NCI-H345 treated with DMSO at 0.1 percent for 48 hours (cell line): ENCODE data around the gene TAGLN2.
A peak's percentile ranks its signal among the peaks of the same experiment; 100 is the strongest.

ENCODE experiments used
- DNase-seq: peaks from one replicate; lab custom pipeline; 2025; ENCODE audit not compliant: unreplicated experiment; lab: John Stamatoyannopoulos, UW

TAGLN2 gene

GRCh38 chr1:159924791-159925718 is at the start of gene TAGLN2:
TSS of gene TAGLN2 (minus strand) at chr1:159925507. CDS start at chr1:159920509, 4,998 bp downstream.
- no peak for DNase-seq

GRCh38 chr1:159974350-159974965 is 49.2 kb upstream of the TAGLN2 start:
- DNase-seq: no peak

- DNase-seq: no peak
These were observed 48.1 kb upstream of the TAGLN2 start for GRCh38 chr1:159973350-159973940.

- DNase-seq: no peak
These were observed 47.3 kb upstream of the TAGLN2 start for GRCh38 chr1:159972443-159973205.

DNA sequence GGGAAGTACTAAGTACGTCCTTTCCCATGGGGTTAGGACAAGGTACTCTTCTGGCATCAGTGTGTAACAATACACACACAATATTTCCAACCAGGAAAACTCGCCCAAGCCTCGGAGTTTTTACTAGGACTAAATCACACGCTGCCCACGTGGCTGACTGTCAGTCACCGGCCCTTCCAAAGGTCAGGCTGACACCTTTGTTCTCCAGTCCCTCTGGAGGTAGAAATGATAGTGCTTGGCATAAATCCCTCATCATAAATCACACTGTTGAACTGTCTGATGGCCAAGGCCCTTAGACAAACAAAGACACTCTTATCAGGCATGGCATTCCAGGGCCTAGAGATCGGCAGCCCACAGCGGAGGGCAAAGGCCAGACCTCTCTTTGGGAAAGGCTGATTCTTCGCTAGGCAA is 45.6 kb upstream of the TAGLN2 start:
- DNase-seq: no peak

DNA sequence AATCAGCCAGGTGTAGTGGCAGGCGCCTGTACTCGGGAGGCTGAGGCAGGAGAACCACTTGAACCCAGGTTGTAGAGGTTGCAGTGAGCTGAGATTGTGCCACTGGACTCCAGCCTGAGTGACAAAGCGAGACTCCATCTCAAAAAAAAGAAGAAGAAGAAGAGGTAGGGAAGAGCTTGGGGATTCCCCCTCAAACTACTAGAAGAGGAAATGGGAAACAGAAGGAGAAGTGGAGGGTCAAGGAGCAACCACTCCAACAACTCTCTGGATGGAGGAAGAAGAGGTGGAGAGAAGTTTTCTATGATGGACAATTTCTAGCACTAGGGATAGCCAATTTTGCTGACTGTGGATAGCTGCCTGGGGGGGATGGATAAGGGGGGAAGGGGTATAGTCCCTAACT is 43.6 kb upstream of the TAGLN2 start:
- DNase-seq: no peak

DNA sequence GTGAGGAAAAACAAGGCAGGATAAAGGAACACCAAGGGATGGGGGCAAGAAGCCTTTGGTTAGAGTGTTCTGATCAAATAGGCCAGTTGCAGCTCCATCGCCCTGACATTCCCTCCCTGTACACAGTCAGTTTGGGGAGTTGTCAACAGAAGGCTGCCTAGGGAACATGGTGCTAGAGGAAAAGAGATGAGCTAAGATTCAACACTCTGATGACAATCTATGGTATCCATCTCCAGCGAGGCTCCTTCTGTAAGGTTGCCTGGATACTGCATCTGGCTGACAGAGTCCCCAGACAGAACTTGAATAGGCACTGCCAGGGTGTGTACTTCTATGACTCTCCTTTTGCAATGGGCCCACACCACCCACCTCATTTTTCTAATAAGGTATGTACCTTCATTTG is 40.0 kb upstream of the TAGLN2 start:
- DNase-seq: no peak

DNA sequence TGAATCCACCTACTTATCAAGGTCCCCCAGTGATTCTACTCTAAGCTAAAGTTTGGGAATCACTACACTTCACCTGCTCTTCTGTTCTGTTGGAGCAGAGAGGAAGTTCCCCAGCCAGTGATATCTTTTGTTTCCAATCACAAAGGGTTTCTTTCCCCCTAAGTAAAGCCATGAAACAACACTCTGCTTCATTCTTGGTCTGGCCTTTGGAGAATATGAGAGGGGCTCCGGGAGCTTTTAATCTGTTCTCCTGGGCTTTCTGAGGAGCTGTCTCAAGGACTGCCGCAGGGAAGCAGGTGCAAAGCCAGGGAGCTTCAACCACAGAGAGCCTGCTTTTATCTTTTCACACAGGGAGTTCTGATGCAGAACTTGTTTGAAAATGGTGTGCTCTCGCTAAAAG is 38.8 kb upstream of the TAGLN2 start:
- no peak for DNase-seq

DNA sequence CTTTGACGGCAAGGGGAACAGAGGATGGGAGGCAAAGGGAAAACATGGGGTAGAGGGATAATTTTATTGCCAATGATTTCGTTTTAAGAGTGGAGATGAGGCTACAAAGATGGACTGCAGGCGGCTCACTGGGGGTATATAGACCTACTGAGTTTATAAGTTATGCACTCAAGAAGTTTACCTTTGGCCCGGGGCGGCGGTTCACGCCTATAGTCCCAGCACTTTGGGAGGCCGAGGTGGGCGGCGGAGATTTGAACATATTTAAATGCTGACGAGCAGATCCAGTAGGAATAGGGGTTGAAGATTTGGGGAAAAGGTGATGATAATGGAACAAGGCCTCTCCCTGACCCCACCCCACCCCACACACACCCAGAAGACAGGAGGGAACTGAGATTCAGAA is 36.9 kb upstream of the TAGLN2 start:
- no peak for DNase-seq

DNA sequence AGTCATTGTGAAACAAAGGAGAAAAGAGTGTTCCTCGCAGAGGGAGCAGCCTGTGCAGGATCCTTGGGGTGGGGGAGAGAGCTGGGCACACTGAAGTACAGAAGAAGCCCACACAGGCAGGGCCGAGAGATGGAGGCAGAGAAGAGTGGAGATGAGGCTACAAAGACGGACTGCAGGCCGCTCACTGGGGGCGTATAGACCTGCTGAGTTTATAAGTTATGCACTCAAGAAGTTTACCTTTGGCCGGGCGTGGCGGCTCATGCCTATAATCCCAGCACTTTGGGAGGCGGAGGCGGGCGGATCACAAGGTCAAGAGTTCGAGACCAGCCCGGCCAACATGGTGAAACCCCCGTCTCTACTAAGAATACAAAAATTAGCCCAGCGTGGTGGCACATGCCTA is 36.3 kb upstream of the TAGLN2 start:
- no peak for DNase-seq

DNA sequence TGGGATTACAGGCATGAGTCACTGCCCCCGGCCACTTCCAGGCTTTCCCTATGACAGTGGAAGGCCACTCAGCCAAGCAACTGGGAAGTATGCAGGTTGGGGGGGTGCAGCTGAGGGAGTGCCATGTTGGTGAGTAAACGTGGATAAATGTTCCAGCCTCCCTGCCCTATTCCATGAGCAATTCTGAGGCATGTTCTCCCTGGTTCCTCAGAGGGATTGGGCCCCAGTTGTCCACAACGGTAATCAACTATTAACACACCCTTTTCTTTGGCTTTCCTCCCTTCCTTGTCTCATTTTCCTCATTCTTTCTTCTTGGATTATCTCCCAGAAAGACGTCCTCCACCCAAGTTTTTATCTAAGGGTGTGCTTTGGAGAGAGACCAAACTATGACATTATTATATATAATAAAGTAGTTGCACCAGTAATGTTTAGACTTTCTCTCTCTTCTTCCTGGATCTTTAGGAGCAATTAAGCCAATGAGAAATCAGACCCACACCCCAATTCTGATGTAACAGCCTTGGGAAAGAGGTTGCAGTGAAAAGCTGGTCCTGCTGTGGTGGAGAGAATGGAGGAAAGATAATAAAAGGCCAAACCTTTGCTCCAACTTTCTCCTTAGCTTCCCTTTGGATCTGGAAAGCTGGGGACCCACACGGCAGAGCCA is 35.5 kb upstream of the TAGLN2 start:
- DNase-seq: no peak

DNA sequence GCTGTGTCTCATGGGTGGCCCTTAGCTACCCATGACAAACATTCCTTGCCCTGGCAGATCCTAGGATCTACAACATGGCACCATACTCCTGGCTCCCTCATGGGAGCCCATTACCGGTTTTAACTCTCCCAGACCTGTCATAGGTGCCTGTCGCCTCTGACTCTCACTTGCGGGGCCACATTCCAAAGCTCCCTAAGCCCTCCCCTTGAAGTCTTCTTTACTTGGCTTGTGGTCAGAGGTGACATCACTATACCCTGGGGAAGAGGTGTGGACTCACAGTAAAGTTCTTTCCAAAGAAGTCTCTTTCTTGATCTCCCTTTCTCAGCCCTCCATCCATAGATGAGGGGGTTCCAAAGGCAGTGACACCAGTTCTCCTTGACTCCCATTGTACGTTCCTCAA is 34.1 kb upstream of the TAGLN2 start:
- no peak for DNase-seq

- DNase-seq: no peak
These were observed 33.5 kb upstream of the TAGLN2 start for GRCh38 chr1:159958719-159959380.

GRCh38 chr1:159957824-159958268 is 32.5 kb upstream of the TAGLN2 start:
- DNase-seq: peak; percentile 14

DNA sequence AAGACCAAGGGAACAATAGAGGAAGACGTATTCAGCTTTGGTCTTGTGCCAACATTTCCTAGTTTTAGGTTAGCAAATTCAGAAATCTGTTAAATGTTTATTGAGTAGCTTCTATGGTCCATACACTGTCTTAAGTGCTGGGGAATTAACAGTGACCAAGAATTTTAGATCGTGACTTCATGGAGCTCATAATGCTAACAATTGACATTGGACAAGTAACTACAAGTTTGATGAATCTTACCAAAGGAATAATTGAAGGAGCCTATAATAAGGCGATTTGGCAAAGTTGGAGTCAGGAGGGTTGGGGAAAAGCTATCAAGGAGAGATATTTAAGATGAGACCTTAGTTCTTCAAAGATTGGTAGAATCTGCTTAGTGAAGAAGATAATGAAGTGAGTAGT is 30.1 kb upstream of the TAGLN2 start:
- no peak for DNase-seq

- no peak for DNase-seq
These were observed 28.5 kb upstream of the TAGLN2 start, which contains the start of gene SLAMF9 for GRCh38 chr1:159953536-159954515. TSS of gene SLAMF9 (minus strand) at chr1:159954237. CDS start at chr1:159954137, 100 bp downstream.

- no peak for DNase-seq
These were observed 27.6 kb upstream of the TAGLN2 start for GRCh38 chr1:159952932-159953331.

- DNase-seq: no peak
These were observed 26.2 kb upstream of the TAGLN2 start for GRCh38 chr1:159951551-159951950.

- DNase-seq: no peak
These were observed 25.7 kb upstream of the TAGLN2 start for GRCh38 chr1:159951016-159951415.
